IMR-90 (cell line): Measurements from ENCODE around the gene XRCC3. TPM values are rescaled to one million over a fixed set of nuclear protein-coding genes. Genes with fewer than 3 reads are reported as not detected.

Source experiments
- ATAC-seq: fragments of 200-7000 bp; cut with Tn5 transposase; 2 replicates; pipeline ENCODE4 v1.9.1; 2020; ENCODE audit warnings: low read depth, mild to moderate bottlenecking, moderate library complexity
- BruUV-seq: library from RNA; stranded (reverse); fragments of 400-500 nt; replicated peaks from 2 replicates; lab custom pipeline; 2021; lab: Mats Ljungman, UMichigan
- CTCF ChIA-PET: fragments of 300-600 bp; formaldehyde crosslinking; extraction: SDS; loops from one replicate; lab custom pipeline; 2021; ENCODE audit warnings: antibody characterized with exemption; lab: Yijun Ruan, JAX
- POLR2A ChIA-PET: fragments of 300-600 bp; sonication (Branson Sonifier 250); formaldehyde crosslinking; loops from one replicate; lab custom pipeline; 2022; ENCODE audit warnings: antibody characterized with exemption; ENCODE audit not compliant: unreplicated experiment; lab: Charles Lee
- DNase-seq: peaks from one replicate; pipeline ENCODE4 v3.0.0; 2013
- H2AFZ ChIP-seq: replicated peaks from 2 replicates; pipeline ENCODE3; 2013; ENCODE audit warnings: low read length, mild to moderate bottlenecking; ENCODE audit not compliant: poor library complexity
- H2AK5ac ChIP-seq: 2 replicates; pipeline ENCODE4 v1.6.1; 2013; ENCODE audit warnings: low read depth, low read length, inconsistent platforms
- H2AK9ac ChIP-seq: replicated peaks from 2 replicates; pipeline ENCODE3; 2013; ENCODE audit warnings: mild to moderate bottlenecking, low read depth, low read length, moderate library complexity; ENCODE audit not compliant: poor library complexity
- H2BK120ac ChIP-seq: 2 replicates; pipeline ENCODE4 v1.6.1; 2013; ENCODE audit warnings: low read depth, low read length, inconsistent platforms
- H2BK15ac ChIP-seq: 3 replicates; pipeline ENCODE4 v1.6.1; 2013; ENCODE audit warnings: low read depth, low read length, inconsistent platforms
- H2BK20ac ChIP-seq: 2 replicates; pipeline ENCODE4 v1.6.1; 2013; ENCODE audit warnings: low read depth, mild to moderate bottlenecking, inconsistent platforms, low read length, moderate library complexity
- H2BK5ac ChIP-seq: 2 replicates; pipeline ENCODE4 v1.6.1; 2013; ENCODE audit warnings: mild to moderate bottlenecking, low read depth, low read length, inconsistent platforms; ENCODE audit not compliant: poor library complexity, severe bottlenecking
- H3K14ac ChIP-seq: replicated peaks from 2 replicates; pipeline ENCODE4 v1.6.1; 2013; ENCODE audit warnings: low read depth, low read length, inconsistent platforms
- H3K18ac ChIP-seq: 2 replicates; pipeline ENCODE4 v1.6.1; 2013; ENCODE audit warnings: low read depth, low read length, control low read depth
- H3K23ac ChIP-seq: 2 replicates; pipeline ENCODE4 v1.6.1; 2013; ENCODE audit warnings: low read depth, low read length, inconsistent platforms
- H3K27ac ChIP-seq: 2 replicates; pipeline ENCODE4 v1.5.1; 2013; ENCODE audit warnings: mild to moderate bottlenecking, control low read depth, low read length; ENCODE audit not compliant: insufficient read depth
- H3K27me3 ChIP-seq: 2 replicates; pipeline ENCODE4 v1.6.1; 2013; ENCODE audit warnings: low read length; ENCODE audit not compliant: control insufficient read depth, insufficient read depth
- H3K36me3 ChIP-seq: 2 replicates; pipeline ENCODE4 v1.6.1; 2013; ENCODE audit warnings: low read length, mixed read lengths; ENCODE audit not compliant: control insufficient read depth, insufficient read depth
- H3K4ac ChIP-seq: 2 replicates; pipeline ENCODE4 v1.6.1; 2013; ENCODE audit warnings: low read depth, low read length, inconsistent platforms
- H3K4me1 ChIP-seq: 2 replicates; pipeline ENCODE4 v1.6.1; 2013; ENCODE audit warnings: low read length, mixed read lengths; ENCODE audit not compliant: control insufficient read depth, insufficient read depth
- H3K4me2 ChIP-seq: 2 replicates; pipeline ENCODE4 v1.6.1; 2013; ENCODE audit warnings: low read depth, mild to moderate bottlenecking, control low read depth, low read length, moderate library complexity
- H3K4me3 ChIP-seq: 2 replicates; pipeline ENCODE4 v1.5.1; 2013; ENCODE audit warnings: low read depth, mild to moderate bottlenecking, control low read depth, low read length, moderate library complexity; ENCODE audit not compliant: insufficient read depth
- H3K56ac ChIP-seq: 2 replicates; pipeline ENCODE4 v1.6.1; 2013; ENCODE audit warnings: low read length, inconsistent platforms; ENCODE audit not compliant: insufficient read depth; ENCODE audit errors: extremely low read depth
- H3K79me1 ChIP-seq, 2 experiments: 2 replicates each; pipeline ENCODE4 v1.6.1; 2013; ENCODE audit warnings: low read length in 2 of 2, inconsistent platforms in 1 of 2, low read depth in 1 of 2
- H3K9ac ChIP-seq: 2 replicates; pipeline ENCODE4 v1.6.1; 2013; ENCODE audit warnings: low read depth, low read length, control low read depth
- H3K9me1 ChIP-seq: 2 replicates; pipeline ENCODE4 v1.6.1; 2013; ENCODE audit warnings: low read length, inconsistent platforms; ENCODE audit not compliant: insufficient read depth
- H3K9me3 ChIP-seq: 2 replicates; pipeline ENCODE4 v1.6.1; 2013; ENCODE audit warnings: low read length; ENCODE audit not compliant: control insufficient read depth, insufficient read depth
- H4K20me1 ChIP-seq: 2 replicates; pipeline ENCODE4 v1.6.1; 2013; ENCODE audit warnings: low read length, inconsistent platforms; ENCODE audit not compliant: insufficient read depth
- H4K5ac ChIP-seq: 2 replicates; pipeline ENCODE4 v1.6.1; 2013; ENCODE audit warnings: mild to moderate bottlenecking, low read depth, low read length, control low read depth
- H4K8ac ChIP-seq, 2 experiments: 2 replicates each; pipeline ENCODE4 v1.6.1; 2013; ENCODE audit warnings: low read depth in 2 of 2, low read length in 2 of 2, control low read depth in 1 of 2, inconsistent platforms in 1 of 2
- H4K91ac ChIP-seq: 2 replicates; pipeline ENCODE4 v1.6.1; 2013; ENCODE audit warnings: low read depth, low read length, inconsistent platforms; ENCODE audit not compliant: insufficient read depth
- MAFK ChIP-seq: IDR thresholded peaks from 2 replicates; pipeline ENCODE4 v1.6.1; 2012; ENCODE audit warnings: low read depth, low read length, improper control_type of control experiment
- POLR2A ChIP-seq: IDR thresholded peaks from 2 replicates; pipeline ENCODE4 v1.6.1; 2012; ENCODE audit warnings: mild to moderate bottlenecking, low read depth, low read length
- WGBS, 2 experiments: methylation state at CpG; one replicate each; pipeline versions ENCODE4 v1.1.5 to v1.1.7; 2013; ENCODE audit warnings: missing lambda C conversion rate in 2 of 2; ENCODE audit not compliant: insufficient read length in 1 of 2; ENCODE audit errors: extremely low coverage in 2 of 2; 5-methylcytosine and 5-hydroxymethylcytosine counted together
- dilution Hi-C: fragments of 300-500 bp; cut with HindIII; formaldehyde crosslinking; loops from one replicate; pipeline ENCODE4 v1.14.3; 2018; ENCODE audit warnings: low sequenced_read_pairs; ENCODE audit not compliant: unreplicated experiment
- in situ Hi-C: fragments of 300-500 bp; cut with MboI; formaldehyde crosslinking; loops from 3 replicates; pipeline ENCODE4 v1.14.3; 2019; ENCODE audit warnings: low sequenced_read_pairs, inconsistent platforms, mixed read lengths
- intact Hi-C: fragments of 100-400 bp; cut with micrococcal nuclease; formaldehyde crosslinking; loops from 2 replicates; pipeline ENCODE4 v1.10.0; 2022
- polyA plus RNA-seq, 3 experiments: library from polyadenylated mRNA; depleted of rRNA; stranded (reverse); fragments of >200 nt; gene quantifications; 2 replicates each; pipeline ENCODE4 v1.2.3, GENCODE V29; 2012; ENCODE audit warnings: low replicate concordance in 1 of 3
- total RNA-seq: library from RNA; depleted of rRNA; stranded (reverse); fragments of >200 nt; gene quantifications from 2 replicates; pipeline ENCODE4 v1.2.3, GENCODE V29; 2012

Gene XRCC3
- total and polyA plus RNA-seq, 2 of the 4 experiments (the other 2 are of a cell fraction) = 8.1 to 9.5 TPM

- no peak overlapping the region for H2BK20ac ChIP-seq
- H3K23ac ChIP-seq = no peak overlapping the region
- H3K9me1 ChIP-seq = no peaks in the 10 kb centered on the region; the same call in 1 of the 2 replicates
- H3K4me2 ChIP-seq = no peak overlapping the region
- dilution Hi-C loops = no loop called here
- ChIA-PET POLR2A (no interaction called here), CTCF (interaction anchor here (0.6 kb wide), 1 partner anchor 31 kb away, joined by 3 read pairs; no protein-coding TSS in a partner anchor)
- TF ChIP-seq POLR2A (no peak), MAFK (no peak)
- no peak overlapping the region for H3K4me3 ChIP-seq
- DNase-seq (no peak), ATAC-seq (no peak)
- H4K91ac ChIP-seq = no peak overlapping the region
- intact Hi-C loops = no loop called here
- no peak overlapping the region for H3K9ac ChIP-seq
- in situ Hi-C loops = no loop called here
- no peak overlapping the region for H2BK120ac ChIP-seq
- no peak overlapping the region for H4K8ac ChIP-seq
- H2AK9ac ChIP-seq = peak overlapping the region; percentile 48
- H3K14ac ChIP-seq = no peak overlapping the region
- no peak overlapping the region for H2AK5ac ChIP-seq
- no TSS peak for BruUV-seq
- no peak overlapping the region for H3K27ac ChIP-seq
- 91% methylated on average over 7 of the region's 9 CpGs; no CpG with 5 or more reads in 1 of the 2 experiments for WGBS, 2 experiments
- no peaks in the 10 kb centered on the region for H3K4me1 ChIP-seq
- H4K20me1 ChIP-seq = no peaks in the 10 kb centered on the region
- no peak overlapping the region for H2BK5ac ChIP-seq
- no peak overlapping the region for H3K18ac ChIP-seq
- H3K27me3 ChIP-seq = no peaks in the 10 kb centered on the region
- no peaks in the 10 kb centered on the region for H3K36me3 ChIP-seq
- H2AFZ ChIP-seq = no peak overlapping the region
- no peaks in the 10 kb centered on the region for H3K79me1 ChIP-seq
- no peak overlapping the region for H3K56ac ChIP-seq
- H3K4ac ChIP-seq = no peak overlapping the region
- H3K9me3 ChIP-seq = no peaks in the 10 kb centered on the region
- no peak overlapping the region for H4K5ac ChIP-seq
- H2BK15ac ChIP-seq = no peak overlapping the region
Measured at GRCh38 chr14:103753774-103754173, 38.5 kb upstream of the XRCC3 start.
